Stimulated activated CD4-positive, alpha-beta T cell treated with anti-CD3 and anti-CD28 coated beads, Interleukin-12 subunit alpha, Interleukin-12 subunit beta, amount 100 ng/mL, for 48 hours (primary cell): ENCODE results near the gene TMC6.
A peak's percentile ranks its signal among the peaks of the same experiment; 100 is the strongest.
"Not testable (repeated sequence)": the region's sequence is repeated elsewhere in the genome, so short reads cannot be mapped to it uniquely, and the experiment has no call there.

ENCODE experiments used
- DNase-seq, 3 donors: peaks; one replicate each; pipeline ENCODE4 v3.0.0-alpha.2; 2020; ENCODE audit warnings: low read depth in 2 of 3, low spot score in 1 of 3

TMC6 gene

DNA sequence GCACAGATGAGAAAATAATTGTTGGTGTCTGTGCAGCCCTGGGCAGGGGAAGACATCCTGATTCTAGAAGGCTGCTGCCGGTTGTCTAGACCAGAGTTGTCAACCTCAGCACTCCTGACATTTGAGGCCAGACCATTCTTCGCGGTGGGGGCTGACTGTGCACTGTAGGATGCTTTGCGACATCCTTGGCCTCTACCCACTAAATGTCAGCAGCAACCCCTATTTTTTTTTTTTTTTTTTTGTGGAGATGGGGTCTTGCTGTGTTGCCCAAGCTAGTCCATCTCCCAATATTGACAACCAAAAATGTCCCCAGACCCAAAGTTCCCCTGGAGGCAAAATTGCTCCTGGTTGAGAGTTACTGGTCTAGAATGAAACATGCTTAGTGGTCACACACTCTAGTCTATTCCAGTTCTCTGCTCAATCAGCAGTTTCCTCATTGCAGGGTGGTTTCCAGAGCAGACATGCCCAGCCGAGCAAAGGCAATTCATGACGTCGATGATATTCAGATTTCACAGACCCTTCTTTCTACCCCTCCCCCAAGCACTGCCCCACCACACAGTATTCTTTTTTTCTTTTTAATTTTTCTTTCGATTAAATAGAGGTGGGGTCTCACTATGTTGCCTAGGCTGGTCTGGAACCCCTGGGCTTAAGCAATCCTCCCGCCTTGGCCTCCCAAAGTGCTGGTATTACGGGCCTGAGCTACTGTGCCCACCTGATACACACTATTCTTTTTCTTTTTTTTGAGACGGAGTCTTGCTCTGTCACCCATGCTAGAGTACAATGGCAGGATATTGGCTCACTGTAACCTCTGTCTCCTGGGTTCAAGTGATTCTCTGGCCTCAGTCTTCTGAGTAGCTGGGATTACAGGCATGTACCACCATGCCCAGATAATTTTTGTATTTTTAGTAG is 26.6 kb upstream of the TMC6 start:
- no peak for DNase-seq

DNA sequence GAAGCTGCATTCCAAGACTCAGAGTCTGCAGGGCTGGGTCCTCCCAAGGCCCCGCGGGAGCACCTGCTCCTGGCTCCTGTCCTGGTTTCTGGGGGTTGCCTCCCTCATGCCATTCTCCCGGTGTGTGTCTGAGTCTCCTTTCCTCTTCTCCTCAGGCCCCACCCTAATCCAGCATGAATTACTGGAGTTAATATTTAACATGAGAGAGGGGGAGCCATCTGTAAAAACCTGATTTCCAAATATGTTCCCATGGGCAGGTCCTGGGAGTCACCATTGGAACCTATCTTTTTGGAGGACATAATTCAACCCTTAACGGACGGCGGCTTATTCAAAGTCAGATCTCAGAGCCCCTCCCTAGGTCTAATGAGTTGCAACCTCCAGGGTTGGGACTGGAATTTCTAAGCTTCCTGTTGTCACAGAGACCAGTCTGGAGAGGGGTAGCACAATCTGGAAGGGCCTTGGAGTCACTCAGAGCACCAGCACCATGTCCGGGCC is 23.0 kb upstream of the TMC6 start:
- DNase-seq, result no peak

DNA sequence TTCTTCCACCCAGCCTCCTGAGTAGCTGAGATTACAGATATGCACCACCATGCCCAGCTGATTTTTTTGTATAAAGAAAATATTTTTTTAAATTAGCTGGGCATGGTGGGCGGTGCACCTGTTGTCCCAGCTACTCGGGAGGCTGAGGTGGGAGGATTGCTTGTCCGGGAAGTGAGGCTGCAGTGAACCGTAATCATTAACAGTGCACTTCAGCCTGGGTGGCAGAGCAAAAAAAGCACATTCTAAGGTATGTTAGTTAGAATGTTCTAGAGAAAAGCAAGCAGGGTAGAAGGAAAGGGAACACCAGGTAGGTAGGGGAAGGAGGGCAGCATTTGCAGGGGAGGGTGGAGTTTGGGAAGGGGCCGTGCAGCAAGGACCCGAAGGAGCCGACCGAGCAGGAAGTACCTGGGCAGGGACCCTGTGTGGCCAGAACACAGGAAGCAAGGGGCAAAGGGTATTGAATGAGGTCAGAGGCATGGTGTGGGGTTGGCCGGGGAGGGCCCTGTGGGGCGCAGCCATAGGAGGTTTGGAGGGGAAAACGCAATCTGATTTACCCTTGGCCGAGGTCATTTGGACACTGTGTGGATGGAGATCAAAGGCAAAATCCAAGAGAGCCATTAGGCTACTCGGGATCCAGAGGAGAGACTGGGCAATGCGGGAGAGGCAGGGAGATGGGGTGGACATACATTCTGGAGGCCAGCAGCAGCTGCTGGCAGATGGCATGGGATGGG is 19.9 kb upstream of the TMC6 start:
- no peak for DNase-seq

DNA sequence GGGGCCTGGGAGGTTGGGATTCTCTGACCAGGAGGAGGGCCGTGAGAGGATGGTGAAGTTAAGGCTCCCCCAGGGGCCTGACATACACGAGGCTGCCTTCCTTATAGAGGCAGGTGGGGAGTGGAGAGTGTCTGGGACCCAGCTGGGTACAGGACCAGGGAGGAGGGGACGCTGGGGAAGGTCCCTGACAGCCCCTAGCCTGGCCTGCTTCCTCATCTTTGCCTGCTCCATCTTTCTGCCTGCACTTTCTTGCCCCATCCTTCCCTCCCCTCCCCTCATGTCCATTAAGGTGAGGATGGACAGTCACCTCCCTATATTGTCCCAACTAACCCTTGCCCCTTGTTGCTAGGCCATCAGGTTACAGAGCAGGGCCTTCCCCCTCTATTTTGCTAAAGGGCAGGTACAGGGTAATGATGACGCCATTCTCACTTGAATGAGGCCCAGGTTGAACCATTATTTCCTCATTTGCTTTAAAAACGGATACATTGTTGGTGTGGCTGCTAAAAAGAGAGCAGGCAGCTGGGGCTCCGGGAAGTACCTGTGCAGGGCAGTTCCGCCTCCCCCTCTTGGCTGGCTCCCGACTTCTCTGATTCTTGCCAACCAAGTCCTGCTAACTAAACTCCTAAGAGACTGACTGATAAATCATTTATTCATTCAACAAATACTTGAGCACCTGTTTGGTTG is 18.9 kb upstream of the TMC6 start:
- DNase-seq, result no peak

DNA sequence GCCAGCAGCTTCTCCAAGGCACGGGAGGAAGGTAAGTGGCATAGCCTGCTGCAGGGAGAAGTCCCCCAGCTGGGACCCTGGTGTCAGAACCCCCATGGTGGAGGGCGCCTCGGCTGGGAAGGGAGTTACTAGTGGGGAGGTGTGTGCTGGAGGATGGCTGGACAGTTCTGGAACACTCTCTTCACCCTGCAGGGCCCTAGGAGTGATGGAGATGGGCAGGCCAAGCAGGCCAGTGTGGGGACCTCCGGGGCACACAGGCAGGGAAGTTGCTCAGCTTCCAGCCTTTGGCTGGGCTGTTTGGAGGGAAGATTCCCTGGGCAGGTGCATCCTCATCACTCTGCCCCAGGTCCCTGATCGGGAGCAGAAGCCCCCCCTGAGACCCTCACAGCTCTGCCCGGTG is 18.3 kb upstream of the TMC6 start:
- DNase-seq, result no peak

DNA sequence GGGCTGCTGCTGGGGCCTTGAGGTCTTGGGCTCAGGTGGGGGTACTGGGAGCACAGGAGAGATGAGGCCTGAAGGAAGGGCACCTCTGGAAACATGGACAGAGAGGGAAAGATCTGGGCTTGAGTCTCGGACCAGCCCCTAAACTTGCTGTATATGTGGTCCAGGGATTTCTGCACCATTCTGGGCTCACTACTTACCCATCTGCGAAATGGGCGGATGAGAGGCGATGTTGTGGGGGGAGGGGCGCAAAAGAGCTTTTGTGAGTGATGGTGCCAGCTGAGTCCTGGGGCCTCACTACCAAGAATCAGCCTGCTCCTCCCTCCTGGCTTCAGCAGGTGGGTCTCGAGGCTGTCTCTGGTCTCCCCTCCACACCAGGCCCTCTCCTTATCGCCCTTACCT is 17.9 kb upstream of the TMC6 start:
- no peak for DNase-seq

DNA sequence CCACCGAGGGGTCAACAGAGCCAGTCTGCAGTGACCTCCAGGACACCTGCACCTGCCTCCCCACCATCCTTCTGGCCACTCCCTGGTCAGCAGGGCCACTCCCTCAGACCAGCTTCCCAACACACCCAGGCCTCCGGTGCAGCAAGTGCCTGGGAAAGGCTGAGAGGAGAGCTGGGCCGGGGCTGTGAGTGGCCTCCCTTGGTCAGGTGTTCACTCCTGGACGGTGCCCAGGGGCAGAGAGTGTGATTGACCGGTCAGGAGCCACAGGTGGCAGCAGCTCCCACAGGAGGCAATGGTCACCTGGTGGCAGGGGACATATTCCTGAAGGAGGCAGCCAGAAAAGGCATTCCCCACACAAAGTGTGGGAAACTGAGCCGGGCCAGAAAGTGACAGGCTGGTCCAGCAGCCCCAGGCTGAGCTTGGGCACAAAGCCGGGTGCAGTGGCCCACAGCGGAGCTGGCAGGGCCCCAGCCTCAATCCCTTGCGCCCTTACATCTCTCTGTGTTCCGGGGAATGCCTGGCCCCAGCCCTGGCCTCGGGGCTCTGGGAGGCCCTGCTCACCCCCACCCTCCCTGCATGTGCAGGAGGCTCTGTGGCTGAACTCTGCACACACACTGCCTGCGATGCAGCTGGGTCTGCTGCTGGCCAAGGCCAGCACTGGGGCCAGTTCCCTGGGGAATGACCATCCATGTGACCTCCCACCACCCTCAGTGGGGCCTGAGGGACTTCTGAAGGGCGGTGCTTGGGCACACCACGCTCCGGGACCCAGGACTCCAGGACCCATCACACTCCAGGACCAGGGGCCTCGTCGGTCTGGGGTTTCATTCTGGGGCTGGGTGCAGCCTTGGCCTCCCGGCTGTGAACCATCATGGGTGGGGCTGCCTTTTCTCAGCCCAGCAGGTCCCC is 16.4 kb upstream of the TMC6 start:
- no peak for DNase-seq

DNA sequence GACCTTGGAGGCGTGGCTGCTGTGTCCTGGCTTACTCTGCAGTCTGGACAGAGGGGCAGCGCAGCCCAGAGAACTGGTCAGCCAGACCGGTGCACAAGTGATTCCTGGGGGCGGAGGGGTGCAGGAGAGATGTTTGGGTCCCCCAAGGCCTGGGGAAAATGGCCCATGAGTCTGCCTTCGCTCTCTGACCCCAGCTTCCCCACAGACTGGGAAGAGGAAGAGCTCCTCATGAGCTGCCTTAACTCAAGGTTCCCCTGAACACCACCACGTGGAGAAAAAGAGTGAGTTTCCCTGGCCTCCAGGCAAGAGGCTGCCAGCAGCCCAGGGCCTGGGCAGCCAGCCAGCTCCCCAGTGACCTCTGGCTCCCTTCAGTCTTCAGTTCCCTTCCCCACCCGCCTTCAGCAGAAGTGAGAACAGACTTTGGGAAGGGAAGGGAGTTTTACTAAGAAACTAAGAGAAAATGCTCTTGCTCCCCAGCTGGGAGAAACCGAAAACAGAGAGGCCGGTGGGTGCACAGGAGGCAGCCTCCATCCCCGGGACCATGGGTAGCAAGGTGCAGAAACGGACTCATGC is 15.7 kb upstream of the TMC6 start:
- no peak for DNase-seq

DNA sequence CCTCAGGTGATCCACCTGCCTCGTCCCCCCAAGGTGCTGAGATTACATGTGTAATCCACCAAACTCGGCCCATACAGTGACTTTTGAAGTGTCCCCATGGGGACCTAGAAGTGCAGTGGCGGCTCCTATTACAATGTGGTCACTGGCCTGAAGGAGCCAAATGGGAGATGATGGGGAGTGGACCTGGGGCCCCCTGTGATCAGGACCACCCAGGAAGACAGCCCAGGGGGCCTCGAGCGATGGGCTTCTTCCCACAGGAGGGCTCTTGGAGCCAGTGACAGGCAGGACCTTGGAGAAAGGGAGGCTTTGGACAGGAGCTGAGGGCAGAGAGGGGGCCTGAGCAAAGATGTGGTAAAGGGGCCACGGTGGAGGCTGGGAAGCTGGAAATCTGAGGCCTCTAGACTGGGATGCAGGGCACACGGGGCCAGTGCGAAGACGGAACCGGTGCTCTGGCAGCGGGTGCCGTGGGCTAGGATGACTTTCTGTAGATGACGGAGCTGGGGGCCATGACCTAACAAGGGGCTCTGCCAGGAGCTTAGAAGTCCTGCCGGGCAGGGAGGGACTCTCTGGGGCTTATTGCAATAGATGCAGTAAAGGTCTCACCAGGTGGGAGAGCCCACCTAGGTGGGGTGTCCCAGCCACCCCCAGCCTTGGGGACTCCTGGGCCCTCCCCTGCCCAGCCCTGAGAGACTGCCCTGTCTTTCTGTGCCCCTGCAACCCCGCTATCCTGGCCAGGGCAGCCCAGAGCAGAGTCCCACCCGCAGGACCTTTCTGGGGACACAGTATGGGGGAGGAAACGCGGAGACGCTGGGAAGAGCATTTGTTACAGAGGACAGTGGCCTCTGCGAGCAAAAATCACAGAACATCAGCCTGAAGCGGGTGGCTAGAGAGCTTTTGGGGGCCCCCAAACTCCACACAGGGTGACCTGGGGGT is 14.9 kb upstream of the TMC6 start:
- no peak for DNase-seq

DNA sequence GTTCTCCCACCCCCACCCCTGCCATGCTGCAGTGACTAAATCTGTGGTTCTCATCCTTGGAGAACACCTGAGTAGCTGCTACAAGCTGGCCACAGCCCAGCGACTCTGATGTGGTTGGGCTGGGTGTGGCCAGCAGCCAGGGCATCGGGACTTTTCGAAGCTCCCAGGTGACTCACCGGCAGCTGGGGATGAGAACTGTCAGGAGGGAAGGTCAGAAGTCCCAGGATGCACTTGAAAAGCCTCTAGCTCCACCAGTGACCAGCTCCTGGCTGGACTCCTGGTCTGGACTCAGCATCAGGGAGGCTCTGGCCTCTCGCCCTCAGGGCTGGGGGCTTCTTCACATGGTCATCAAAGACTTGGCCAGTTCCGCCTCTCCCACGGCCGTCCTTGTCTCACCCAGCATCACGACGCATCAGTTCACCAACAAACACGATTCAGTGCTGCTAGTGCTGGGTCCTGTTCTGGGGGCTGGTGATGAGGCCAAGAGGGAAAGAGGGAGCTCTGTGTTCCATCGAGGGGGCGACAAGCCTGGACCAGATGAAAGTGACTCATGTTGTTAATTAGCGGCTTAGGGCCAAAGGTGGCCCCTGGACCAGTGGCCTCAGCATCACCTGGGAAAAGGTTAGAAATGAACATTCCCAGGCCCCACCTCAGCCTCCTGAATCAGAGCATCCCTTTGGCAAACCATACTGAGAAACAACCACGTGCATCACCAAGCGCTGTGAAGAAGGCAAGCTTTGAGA is 13.7 kb upstream of the TMC6 start:
- no peak for DNase-seq

DNA sequence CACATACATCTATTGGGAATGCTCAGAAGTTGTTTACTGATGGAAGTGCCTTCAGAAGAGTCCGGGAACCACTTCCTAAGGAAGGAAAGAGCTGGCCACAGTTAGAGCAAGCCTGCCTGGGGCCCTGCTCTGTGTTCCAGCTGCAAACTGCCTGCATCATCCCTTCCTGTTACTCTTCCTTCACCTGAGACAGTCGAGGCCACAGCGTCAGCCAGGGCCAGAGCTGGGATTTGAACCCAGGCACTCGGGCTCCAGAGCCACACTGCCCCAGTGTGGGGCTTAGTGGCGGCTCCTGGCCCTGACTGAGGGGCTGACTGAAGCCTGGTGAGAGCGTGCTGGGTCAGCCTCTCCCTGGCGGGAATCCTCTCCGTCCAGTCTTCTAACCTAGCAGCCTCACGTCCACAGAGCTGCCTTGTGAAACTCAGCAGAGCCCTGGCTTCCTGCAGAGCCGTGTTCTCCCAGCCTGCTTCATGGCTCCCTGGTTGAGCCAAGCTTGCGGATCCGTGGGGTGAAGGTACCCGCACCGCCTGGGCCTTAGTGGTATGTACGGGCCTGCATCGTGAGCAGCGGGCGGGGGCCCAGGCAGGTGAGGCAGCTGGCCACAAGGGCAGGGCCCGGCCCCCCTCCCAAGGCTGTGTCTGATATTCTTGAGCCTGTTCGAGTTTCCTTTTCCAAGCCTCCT is 13.0 kb upstream of the TMC6 start:
- DNase-seq, result no peak

DNA sequence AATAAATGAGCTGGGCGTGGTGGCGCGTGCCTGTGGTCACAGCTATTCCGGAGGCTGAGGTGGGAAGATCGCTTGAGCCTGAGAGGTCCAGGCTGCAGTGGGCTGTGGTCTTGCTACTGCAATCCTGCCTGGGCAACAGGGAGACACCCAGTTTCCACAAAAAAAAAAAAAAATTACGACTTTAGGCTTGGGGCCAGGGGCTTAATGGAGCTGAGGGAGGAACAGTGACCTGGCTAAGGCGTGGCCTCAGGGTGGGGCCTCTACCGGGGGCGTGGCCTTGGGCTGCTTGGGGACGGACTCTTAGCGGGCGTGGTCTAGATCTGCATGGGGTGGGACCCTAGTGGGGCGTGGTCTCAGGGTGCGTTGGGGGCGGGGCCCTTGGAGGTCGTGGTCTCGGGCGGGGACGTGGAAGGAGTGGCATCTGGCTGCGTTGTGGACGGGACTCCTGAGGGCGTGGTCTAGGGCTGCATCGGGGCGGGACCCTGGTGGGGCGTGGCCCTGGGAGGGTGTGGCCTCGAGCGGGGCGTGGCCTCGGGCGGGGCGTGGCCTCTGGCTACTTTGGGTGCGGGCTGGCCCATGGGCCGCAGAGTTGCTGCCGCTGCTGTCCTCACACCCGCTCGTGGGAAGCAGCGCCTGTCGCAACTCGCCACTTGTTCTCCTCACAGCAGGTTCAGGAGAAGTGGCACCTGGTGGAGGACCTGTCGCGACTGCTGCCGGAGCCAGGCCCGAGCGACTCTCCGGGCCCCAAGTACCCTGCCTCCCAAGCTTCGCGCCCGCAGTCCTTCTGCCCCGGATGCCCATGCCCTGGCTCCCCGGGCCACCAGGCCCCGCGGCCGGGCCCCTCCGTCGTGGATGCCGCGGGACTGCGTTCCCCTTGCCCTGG is 11.9 kb upstream of the TMC6 start:
- peak; percentile 91 to 99 (median 98) for DNase-seq

DNA sequence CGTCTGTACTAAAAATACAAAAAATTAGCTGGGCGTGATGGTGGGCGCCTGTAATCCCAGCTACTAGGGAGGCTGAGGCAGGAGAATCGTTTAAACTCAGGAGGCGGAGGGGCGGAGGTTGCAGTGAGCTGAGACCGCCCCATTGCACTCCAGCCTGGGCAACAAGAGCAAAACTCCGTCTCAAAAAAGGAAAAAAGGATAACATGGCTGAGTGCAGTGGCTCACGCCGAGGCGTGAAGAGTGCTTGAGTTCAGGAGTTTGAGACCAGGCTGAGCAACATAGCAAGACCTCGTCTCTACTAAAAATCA is 11.3 kb upstream of the TMC6 start:
- DNase-seq, result not testable (repeated sequence)

DNA sequence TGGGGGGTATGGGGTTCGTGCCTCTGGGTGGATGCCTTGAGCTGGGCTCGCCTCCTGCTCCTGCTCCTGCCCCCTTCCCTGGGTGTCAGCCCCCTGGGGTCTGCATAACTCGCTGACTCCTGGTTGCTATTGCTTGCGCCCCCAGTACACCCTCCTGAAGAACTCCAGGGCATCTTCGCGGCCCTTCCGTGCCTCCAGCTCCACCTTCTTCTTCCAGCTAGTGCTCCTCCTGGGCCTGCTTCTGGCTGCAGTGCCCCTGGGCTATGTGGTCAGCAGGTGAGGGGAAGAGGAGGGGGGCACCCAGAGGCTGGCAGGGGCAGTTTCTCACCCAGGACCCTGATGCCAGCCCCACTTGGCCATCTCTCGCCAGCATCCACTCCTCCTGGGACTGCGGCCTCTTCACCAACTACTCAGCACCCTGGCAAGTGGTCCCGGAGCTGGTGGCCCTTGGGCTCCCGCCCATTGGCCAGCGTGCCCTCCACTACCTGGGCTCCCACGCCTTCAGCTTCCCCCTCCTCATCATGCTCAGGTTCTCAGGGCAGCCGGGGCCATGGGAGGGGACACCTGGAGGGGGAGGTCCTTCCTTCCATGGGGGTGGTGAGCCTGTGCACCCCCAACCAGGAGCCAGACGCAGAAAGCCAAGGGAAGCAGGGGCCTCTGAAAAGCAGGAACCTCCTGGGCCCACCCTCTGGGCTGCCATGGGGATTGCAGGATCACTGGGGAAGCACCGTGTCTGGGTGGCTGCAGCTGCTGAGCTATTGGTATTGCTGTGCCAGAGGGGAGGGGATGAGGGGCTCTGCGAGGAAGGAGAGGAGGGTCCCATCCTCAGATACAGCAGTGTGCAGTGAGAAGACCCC is 9.9 kb upstream of the TMC6 start:
- DNase-seq, result no peak

DNA sequence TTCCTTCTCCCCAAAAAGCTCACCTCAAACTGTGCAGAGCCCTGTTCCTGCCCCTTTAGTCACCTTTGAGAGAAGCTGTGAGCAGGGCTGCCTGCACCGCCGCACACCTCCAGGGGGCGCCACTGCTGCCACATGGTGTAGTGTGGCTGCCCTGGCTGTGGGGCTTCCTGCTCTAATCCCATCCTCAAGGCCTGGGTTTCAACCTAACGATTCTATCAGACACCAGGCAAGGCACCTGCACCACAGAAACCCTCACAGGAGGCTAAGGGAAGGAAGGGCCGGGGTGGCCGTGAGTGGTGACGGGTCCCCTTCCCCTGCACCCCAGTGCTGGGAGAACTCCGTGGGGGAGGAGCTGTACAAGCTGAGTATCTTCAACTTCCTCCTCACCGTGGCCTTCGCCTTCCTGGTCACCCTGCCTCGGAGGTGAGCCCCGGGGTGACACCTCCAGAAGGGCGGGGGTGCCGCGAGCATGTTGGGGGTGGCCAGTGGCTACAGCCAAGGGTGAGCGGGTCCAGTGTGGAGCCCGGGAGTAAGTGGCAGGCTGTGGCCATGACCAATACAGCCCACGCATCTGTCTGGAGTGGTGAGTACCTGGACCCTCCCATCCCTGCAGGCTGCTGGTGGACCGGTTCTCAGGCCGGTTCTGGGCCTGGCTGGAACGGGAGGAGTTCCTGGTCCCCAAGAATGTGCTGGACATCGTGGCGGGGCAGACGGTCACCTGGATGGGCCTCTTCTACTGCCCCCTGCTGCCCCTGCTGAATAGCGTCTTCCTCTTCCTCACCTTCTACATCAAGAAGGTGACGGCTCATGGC is 9.0 kb upstream of the TMC6 start:
- no peak for DNase-seq
